Body of pancreas (tissue), 4 donors: Measurements from ENCODE around the gene MCTP2. TPM values are rescaled to one million over a fixed set of nuclear protein-coding genes. Genes with fewer than 3 reads are reported as not detected.

Experiments
- ATAC-seq: fragments of 150-250 bp; one replicate; pipeline ENCODE4 v1.9.1; 2016
- DNase-seq, 4 donors: peaks; one replicate each; pipeline ENCODE4 v3.0.0-alpha.2; 2019
- H3K27ac ChIP-seq, 4 donors: fragments of 200-600 bp; sonication (generic); 1 replicate in 3 of 4; 2 replicates in 1 of 4; pipeline versions ENCODE4 v1.5.1 to v1.6.1; 2016 to 2019; ENCODE audit warnings: mild to moderate bottlenecking in 1 of 4, mixed read lengths in 1 of 4, moderate library complexity in 1 of 4
- H3K27me3 ChIP-seq, 2 donors: fragments of 200-600 bp; sonication (generic); one replicate each; pipeline ENCODE4 v1.6.0; 2016; ENCODE audit warnings: mild to moderate bottlenecking in 1 of 2
- H3K36me3 ChIP-seq, 2 donors: fragments of 200-600 bp; sonication (generic); replicated peaks in 1 of 2; 2 replicates each; pipeline ENCODE4 v1.5.1; 2016; ENCODE audit warnings: low read depth in 2 of 2; ENCODE audit not compliant: insufficient read depth in 1 of 2
- H3K4me1 ChIP-seq: fragments of 200-600 bp; sonication (generic); one replicate; pipeline ENCODE4 v1.6.0; 2016
- H3K4me3 ChIP-seq, 2 donors: fragments of 200-600 bp; sonication (generic); 1 replicate in 1 of 2; 2 replicates in 1 of 2; pipeline ENCODE4 v1.5.1; 2016 to 2019
- H3K9me3 ChIP-seq, 3 donors: fragments of 200-600 bp; sonication (generic); 1 replicate in 2 of 3; 2 replicates in 1 of 3; pipeline ENCODE4 v1.5.1; 2016
- POLR2A ChIP-seq, 3 donors: fragments of 450-650 bp; IDR thresholded peaks; one replicate each; pipeline ENCODE4 v1.6.1; 2016; ENCODE audit warnings: antibody characterized with exemption in 3 of 3, mild to moderate bottlenecking in 2 of 3
- whole genome bisulfite sequencing, 2 donors: methylation state at CpG; one replicate each; pipeline ENCODE4 v1.1.5; 2017; 5-methylcytosine and 5-hydroxymethylcytosine counted together
- intact Hi-C: fragments of 100-400 bp; cut with DNase I; formaldehyde crosslinking; loops from one replicate; pipeline ENCODE4 v1.15.1; 2023
- total RNA-seq, 2 donors: library from RNA; depleted of rRNA; stranded (reverse); fragments of >200 nt; gene quantifications; one replicate each; pipeline ENCODE4 v1.1.0, GENCODE V29; 2016
- TF ChIP-seq, protein P1 (sequence below), 7 experiments: fragments of 450-650 bp in 4 of 7; fragments of 200-600 bp in 3 of 7; sonication (generic) in 3 of 7; IDR thresholded peaks; one replicate each; pipeline ENCODE4 v1.5.1; 2016 to 2019; ENCODE audit warnings: antibody characterized with exemption in 7 of 7

The MCTP2 gene
- total RNA-seq, 2 donors from 2014 or later = 28.5 to 31.6 TPM

DNA sequence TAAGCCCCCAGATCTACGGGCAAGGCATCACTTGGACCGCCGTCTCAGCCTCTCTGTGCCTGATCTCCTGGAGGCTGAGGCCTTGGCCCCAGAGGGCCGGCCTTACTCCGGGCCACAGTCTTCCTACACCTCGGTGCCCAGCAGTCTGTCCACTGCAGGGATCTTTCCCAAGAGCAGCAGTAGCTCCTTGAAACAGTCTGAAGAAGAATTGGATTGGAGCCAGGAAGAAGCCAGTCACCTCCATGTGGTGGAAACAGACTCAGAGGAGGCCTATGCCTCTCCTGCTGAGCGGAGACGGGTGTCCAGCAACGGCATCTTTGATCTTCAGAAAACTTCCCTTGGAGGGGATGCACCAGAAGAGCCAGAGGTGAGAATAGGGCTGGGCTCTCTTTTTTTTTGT lies 67.0 kb downstream of the MCTP2 start:
- no peak overlapping the region for H3K27ac ChIP-seq
- H3K4me3 ChIP-seq = no peak overlapping the region
- no peak for DNase-seq
- intact Hi-C loops = no loop called here
- H3K27me3 ChIP-seq = no peaks in the 10 kb centered on the region
- WGBS, 2 donors = 92 to 100% methylated on average over 6 to 9 of the region's 9 CpGs
- TF ChIP-seq, protein P1, sequence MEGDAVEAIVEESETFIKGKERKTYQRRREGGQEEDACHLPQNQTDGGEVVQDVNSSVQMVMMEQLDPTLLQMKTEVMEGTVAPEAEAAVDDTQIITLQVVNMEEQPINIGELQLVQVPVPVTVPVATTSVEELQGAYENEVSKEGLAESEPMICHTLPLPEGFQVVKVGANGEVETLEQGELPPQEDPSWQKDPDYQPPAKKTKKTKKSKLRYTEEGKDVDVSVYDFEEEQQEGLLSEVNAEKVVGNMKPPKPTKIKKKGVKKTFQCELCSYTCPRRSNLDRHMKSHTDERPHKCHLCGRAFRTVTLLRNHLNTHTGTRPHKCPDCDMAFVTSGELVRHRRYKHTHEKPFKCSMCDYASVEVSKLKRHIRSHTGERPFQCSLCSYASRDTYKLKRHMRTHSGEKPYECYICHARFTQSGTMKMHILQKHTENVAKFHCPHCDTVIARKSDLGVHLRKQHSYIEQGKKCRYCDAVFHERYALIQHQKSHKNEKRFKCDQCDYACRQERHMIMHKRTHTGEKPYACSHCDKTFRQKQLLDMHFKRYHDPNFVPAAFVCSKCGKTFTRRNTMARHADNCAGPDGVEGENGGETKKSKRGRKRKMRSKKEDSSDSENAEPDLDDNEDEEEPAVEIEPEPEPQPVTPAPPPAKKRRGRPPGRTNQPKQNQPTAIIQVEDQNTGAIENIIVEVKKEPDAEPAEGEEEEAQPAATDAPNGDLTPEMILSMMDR (IDR thresholded peaks at IDR 0.05) = no peak
- no peak for TF ChIP-seq POLR2A (IDR thresholded peaks at IDR 0.05)
- no peak for ATAC-seq
- H3K9me3 ChIP-seq = no peaks in the 10 kb centered on the region
- H3K36me3 ChIP-seq = no peaks in the 10 kb centered on the region
- peaks cover 8% of the 10 kb centered on the region for H3K4me1 ChIP-seq

DNA sequence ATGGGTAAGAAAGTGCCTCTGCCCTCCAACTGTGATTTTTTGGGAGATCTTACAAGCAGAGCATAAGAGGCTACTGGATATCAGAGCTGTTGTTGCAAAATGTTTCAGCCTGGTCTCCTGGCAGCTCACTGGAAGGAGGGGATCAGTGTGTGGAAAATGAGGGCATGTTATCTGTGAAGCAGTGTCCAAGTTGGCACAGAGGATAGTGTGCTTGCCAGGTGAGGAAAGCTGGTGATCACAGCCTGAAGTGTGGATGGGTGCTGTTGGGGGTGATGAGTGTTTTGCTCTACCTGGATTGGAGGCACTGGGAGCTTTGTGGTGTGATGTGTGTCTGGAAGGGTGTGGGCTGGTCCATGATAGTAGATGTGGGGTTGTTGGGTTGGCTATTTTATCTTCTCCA lies 69.3 kb downstream of the MCTP2 start:
- Histone ChIP-seq H3K27me3 (no peaks in the 10 kb centered on the region), H3K27ac (no peak overlapping the region), H3K4me3 (no peak overlapping the region), H3K9me3 (no peaks in the 10 kb centered on the region), H3K36me3 (no peaks in the 10 kb centered on the region), H3K4me1 (no peaks in the 10 kb centered on the region)
- no peak for ATAC-seq
- DNase-seq = no peak
- TF ChIP-seq, protein P1 (IDR thresholded peaks at IDR 0.05) = no peak
- TF ChIP-seq POLR2A (IDR thresholded peaks at IDR 0.05) = no peak
- intact Hi-C loops = no loop called here

DNA sequence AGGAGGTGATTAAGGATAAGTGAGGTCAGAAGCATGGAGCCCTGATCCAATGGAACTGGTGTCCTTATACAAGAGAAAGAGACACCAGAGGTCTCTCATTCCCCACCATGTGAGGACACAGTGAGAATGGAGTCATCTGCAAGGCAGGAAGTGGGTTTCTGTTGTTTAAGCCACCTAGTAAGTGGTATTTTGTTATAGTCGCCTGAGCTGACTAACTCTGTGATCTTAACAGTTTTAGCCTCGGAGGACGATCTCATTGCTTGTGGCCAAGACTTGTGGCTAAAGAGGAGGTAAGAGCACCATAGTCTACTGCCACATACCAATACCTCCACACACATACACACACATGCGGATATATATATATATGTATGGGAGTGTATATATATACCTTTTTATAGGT lies 73.8 kb downstream of the MCTP2 start:
- intact Hi-C loops = no loop called here
- TF ChIP-seq POLR2A (IDR thresholded peaks at IDR 0.05) = no peak
- TF ChIP-seq, protein P1 (IDR thresholded peaks at IDR 0.05) = no peak
- Histone ChIP-seq H3K27ac (no peak overlapping the region), H3K4me1 (no peaks in the 10 kb centered on the region), H3K4me3 (no peak overlapping the region), H3K27me3 (no peaks in the 10 kb centered on the region), H3K9me3 (no peaks in the 10 kb centered on the region), H3K36me3 (no peaks in the 10 kb centered on the region)
- ATAC-seq = no peak
- WGBS, 2 donors = 84 to 95% methylated on average over 4 of the region's 4 CpGs
- no peak for DNase-seq

DNA sequence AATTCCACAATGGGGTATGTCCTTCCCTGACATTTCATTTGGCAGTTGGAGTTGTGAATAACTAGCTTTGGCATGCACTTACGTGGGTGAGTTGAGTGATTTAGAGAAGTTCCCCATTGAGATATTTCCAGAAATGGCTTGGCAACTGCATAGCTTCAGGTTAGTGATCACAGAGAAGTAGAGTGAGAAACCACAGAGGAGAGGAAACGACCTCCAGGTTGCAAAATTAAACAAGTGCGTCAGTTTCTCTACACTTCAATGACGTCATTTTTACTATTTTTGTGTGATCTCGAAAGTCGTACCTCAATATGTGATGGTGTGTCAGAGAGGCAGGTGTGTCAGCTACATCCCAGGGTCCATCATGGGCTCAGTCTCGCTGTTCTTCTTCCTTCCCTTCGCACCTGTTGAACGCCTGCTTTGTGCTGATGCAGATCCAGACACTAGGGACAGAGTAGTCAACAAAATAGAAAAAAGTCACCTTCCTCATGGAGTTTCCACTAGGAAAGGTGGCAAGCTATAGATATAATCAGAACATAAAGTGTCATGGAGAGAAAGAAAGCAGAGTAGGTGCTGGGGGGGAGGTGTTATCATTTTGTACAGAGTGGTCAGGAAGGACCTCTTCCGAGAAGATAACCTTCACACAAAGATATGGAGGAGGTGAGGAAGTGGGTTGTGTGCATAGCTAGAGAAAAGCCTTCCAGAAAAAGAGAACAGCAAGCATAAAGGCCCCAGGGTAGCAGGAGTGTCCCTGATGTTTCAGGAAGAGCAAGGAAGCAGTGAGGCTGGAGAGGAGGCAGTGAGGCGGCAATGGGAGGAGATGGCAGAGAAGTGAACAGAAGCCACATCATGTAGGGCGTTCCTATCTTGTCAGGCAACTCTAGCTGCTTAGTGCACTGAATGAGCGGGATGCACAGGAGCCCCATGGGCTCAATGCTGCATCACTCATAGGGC lies 75.6 kb downstream of the MCTP2 start:
- no peaks in the 10 kb centered on the region for H3K9me3 ChIP-seq
- 78 to 90% methylated on average over 12 to 13 of the region's 13 CpGs for WGBS, 2 donors
- H3K4me3 ChIP-seq = no peak overlapping the region
- intact Hi-C loops = no loop called here
- no peaks in the 10 kb centered on the region for H3K36me3 ChIP-seq
- ATAC-seq (no peak), DNase-seq (no peak)
- H3K4me1 ChIP-seq = no peaks in the 10 kb centered on the region
- no peaks in the 10 kb centered on the region for H3K27me3 ChIP-seq
- no peak for TF ChIP-seq POLR2A (IDR thresholded peaks at IDR 0.05)
- TF ChIP-seq, protein P1 (IDR thresholded peaks at IDR 0.05) = no peak
- no peak overlapping the region for H3K27ac ChIP-seq

DNA sequence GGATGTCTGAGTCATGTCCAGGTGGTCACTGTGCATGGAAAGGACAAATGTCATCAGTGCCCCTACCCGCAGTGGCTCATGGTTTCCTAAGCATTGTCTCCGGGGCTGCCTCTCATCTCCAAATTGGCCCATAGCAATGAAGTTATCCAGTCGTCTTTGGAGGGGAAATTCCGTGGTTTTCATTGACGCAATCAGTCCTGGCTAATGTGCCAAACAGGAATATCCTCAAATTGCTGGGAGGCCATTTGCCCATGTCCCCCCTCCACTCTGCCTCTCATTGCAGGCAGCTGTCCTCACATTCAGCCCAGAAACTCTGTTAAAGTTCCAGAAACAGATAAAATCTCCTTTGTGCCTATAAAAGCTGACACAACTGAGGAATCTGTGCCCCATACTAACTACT lies 81.6 kb downstream of the MCTP2 start:
- DNase-seq (no peak), ATAC-seq (no peak)
- intact Hi-C loops = no loop called here
- H3K27ac ChIP-seq = no peak overlapping the region
- no peak overlapping the region for H3K4me3 ChIP-seq
- WGBS, 2 donors = 66 to 86% methylated on average over 3 to 5 of the region's 5 CpGs
- H3K36me3 ChIP-seq = peaks cover 2 to 3% of the 10 kb centered on the region in 2 donors
- TF ChIP-seq, protein P1 (IDR thresholded peaks at IDR 0.05) = no peak
- TF ChIP-seq POLR2A (IDR thresholded peaks at IDR 0.05) = no peak
- H3K27me3 ChIP-seq = no peaks in the 10 kb centered on the region
- no peaks in the 10 kb centered on the region for H3K9me3 ChIP-seq
- H3K4me1 ChIP-seq = no peaks in the 10 kb centered on the region
